Osteocyte (in vitro differentiated cells): ENCODE measurements around the gene PDIK1L. TPM values are rescaled to one million over a fixed set of nuclear protein-coding genes. Genes with fewer than 3 reads are reported as not detected.

Experiments used
- DNase-seq: peaks from one replicate; pipeline ENCODE4 v3.0.0; 2021; ENCODE audit warnings: mixed read lengths; ENCODE audit not compliant: unreplicated experiment; ENCODE audit errors: extremely low spot score
- H3K27ac Mint-ChIP-seq: one replicate; pipeline ENCODE4 v1.8.0; 2021; ENCODE audit warnings: mild to moderate bottlenecking, mixed read lengths; ENCODE audit not compliant: unreplicated experiment
- H3K27me3 Mint-ChIP-seq: one replicate; pipeline ENCODE4 v1.8.0; 2021; ENCODE audit warnings: mixed read lengths; ENCODE audit not compliant: unreplicated experiment
- H3K36me3 Mint-ChIP-seq: one replicate; pipeline ENCODE4 v1.8.0; 2021; ENCODE audit warnings: mixed read lengths; ENCODE audit not compliant: unreplicated experiment
- H3K4me1 Mint-ChIP-seq: one replicate; pipeline ENCODE4 v1.8.0; 2021; ENCODE audit warnings: mixed read lengths; ENCODE audit not compliant: unreplicated experiment
- H3K4me3 Mint-ChIP-seq: one replicate; pipeline ENCODE4 v1.8.0; 2021; ENCODE audit warnings: mild to moderate bottlenecking, moderate library complexity, mixed read lengths; ENCODE audit not compliant: unreplicated experiment
- H3K9me3 Mint-ChIP-seq: one replicate; pipeline ENCODE4 v1.8.0; 2021; ENCODE audit warnings: mixed read lengths; ENCODE audit not compliant: unreplicated experiment
- total RNA-seq: library from RNA; stranded (reverse); gene quantifications from 2 replicates; pipeline ENCODE4 v1.2.1, GENCODE V29; 2021
- TF ChIP-seq, protein P1 (sequence below): fragments of 200-600 bp; sonication (generic); IDR thresholded peaks from 2 replicates; pipeline ENCODE4 v1.5.0; 2021; ENCODE audit warnings: antibody characterized with exemption, mild to moderate bottlenecking, moderate library complexity

The PDIK1L gene
- total RNA-seq, 1 donor from 2014 or later = 7.8 TPM

DNA sequence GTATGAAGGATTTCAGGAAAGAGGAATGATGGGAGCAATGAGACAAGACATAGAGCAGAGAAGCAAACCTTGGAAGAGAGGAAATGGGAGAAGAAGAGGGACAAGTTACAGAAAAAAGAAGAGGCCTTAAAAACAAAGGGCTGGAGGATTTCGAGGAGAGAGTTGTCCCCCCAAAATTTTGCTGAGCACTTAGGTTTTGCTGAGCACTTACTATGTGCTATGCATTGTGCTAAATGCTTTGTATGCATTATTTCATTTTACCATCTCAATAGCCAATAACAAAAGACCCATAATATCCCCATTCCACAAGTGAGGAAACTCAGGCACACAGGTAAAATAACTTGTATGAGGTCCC is 41.7 kb upstream of the PDIK1L start:
- Mint-ChIP-seq H3K36me3 (no peaks in the 10 kb centered on the region), H3K27me3 (peaks cover 32% of the 10 kb centered on the region), H3K4me3 (no peak overlapping the region)

DNA sequence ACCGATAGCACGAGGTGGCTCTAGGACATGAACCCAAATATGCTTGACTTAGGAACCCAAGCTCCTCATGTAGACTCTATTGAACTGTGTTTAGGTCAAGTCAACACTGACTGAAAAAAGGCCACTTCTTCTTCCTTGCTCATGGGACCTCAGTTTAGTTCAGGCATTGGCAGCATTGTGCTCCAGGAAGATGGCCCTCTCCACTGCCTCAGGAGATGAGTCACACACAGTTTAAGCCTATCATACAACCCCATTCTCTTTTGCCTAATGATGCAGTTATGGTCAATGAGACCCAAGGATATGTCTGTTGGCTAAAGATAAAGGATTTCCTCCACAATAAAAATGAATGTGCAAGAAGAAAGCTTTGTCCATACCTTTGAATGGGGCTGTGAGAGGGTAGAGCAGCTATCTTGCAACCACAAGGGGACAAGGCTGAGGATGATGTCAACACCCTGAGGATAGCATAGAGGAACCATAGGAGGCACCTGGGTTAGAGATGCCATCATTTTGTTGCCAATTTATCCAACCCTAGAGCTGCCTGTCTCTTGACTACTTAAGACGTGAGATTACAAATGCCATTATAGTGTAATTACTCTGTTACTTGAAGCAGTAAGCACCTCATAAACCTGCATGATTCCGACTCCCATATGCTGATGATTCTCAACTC is 41.2 kb upstream of the PDIK1L start:
- no peak overlapping the region for H3K27ac Mint-ChIP-seq
- TF ChIP-seq, protein P1, sequence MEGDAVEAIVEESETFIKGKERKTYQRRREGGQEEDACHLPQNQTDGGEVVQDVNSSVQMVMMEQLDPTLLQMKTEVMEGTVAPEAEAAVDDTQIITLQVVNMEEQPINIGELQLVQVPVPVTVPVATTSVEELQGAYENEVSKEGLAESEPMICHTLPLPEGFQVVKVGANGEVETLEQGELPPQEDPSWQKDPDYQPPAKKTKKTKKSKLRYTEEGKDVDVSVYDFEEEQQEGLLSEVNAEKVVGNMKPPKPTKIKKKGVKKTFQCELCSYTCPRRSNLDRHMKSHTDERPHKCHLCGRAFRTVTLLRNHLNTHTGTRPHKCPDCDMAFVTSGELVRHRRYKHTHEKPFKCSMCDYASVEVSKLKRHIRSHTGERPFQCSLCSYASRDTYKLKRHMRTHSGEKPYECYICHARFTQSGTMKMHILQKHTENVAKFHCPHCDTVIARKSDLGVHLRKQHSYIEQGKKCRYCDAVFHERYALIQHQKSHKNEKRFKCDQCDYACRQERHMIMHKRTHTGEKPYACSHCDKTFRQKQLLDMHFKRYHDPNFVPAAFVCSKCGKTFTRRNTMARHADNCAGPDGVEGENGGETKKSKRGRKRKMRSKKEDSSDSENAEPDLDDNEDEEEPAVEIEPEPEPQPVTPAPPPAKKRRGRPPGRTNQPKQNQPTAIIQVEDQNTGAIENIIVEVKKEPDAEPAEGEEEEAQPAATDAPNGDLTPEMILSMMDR = no peak
- no peak for DNase-seq
- H3K4me3 Mint-ChIP-seq = no peak overlapping the region
- H3K36me3 Mint-ChIP-seq = no peaks in the 10 kb centered on the region
- no peaks in the 10 kb centered on the region for H3K4me1 Mint-ChIP-seq
- H3K9me3 Mint-ChIP-seq = no peaks in the 10 kb centered on the region
- H3K27me3 Mint-ChIP-seq = peaks cover 32% of the 10 kb centered on the region

More for the DNA sequence above, 41.7 kb upstream of the PDIK1L start:
- Mint-ChIP-seq H3K9me3 (no peaks in the 10 kb centered on the region), H3K4me1 (no peaks in the 10 kb centered on the region), H3K27ac (no peak overlapping the region)
- no peak for DNase-seq
- TF ChIP-seq, protein P1 = no peak

DNA sequence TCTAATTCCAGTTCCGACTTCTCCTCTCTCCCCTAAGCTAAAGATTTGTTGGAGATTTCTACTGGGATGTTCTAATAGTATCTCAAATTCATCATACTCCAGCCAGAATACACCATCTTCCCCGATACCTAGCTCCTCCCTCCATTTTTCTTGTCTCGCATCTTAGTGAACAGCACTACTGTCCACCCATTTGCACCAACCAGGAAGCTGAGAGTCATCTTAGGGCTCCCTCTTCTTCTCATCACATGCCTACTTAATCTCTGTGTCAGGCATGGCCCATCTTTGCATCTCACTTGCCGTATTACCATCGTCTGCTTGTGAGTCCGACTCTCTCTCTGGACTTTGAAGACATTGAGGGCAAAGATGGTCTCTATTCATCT is 40.7 kb upstream of the PDIK1L start:
- peaks cover 32% of the 10 kb centered on the region for H3K27me3 Mint-ChIP-seq
- DNase-seq = no peak
- TF ChIP-seq, protein P1 = no peak
- no peaks in the 10 kb centered on the region for H3K4me1 Mint-ChIP-seq
- H3K36me3 Mint-ChIP-seq = no peaks in the 10 kb centered on the region
- no peak overlapping the region for H3K4me3 Mint-ChIP-seq
- no peaks in the 10 kb centered on the region for H3K9me3 Mint-ChIP-seq
- H3K27ac Mint-ChIP-seq = no peak overlapping the region

DNA sequence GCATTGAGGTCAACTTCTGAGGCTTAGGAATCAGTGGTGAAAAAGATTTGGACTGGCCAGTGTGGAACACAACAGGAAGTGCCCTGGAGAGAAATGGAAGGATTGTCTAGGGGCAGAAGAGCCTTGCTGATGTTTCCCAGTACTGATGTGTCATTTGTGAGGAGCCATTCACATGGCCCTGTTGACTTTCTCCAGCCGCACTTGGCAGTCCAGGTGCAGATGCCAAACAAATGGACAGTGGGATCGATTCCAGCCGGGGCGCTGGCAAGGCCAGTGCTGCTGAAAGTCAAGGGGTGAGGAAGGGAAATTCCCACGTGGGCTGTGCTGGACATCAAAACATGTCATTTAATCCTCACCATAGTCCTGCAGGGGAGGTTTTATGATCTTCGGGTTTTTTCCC is 39.3 kb upstream of the PDIK1L start:
- Mint-ChIP-seq H3K9me3 (no peaks in the 10 kb centered on the region), H3K4me1 (no peaks in the 10 kb centered on the region), H3K27ac (no peak overlapping the region), H3K4me3 (no peak overlapping the region), H3K36me3 (no peaks in the 10 kb centered on the region), H3K27me3 (peaks cover 34% of the 10 kb centered on the region)
- TF ChIP-seq, protein P1 = no peak
- no peak for DNase-seq

DNA sequence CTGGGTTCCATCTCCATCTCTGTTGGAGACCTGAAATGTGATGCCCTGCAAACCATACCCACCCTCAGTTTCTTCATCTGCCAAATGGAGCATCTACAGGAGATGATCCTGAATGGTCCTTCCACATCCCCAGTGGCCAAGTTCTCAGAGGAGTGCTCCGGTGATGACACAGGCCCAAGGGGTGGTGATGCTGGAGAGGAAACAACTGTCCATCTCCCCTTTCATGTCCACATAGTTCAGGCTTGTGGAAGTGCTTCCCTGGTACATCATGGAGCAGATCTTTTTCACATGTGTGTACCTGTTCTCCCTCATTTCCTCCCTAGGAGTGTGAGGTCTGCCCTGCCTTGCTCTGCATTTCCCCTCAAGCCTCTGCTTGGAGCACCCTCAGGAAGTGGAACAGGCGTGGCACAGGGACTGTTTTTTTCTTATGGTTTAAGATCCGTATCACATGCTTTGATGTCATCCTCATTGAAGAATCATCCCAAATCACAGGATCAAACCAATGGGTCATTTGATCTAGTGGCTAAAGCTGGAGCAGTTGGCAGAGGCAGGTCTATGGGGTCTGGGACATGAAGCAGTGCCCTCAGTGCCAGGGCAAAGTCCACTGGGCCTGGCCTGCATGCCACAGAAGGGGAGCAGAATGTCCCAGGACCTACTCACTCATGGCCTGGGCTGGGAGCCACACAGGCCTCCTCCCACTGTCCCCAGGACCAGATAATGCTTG is 36.0 kb upstream of the PDIK1L start:
- Mint-ChIP-seq H3K9me3 (no peaks in the 10 kb centered on the region), H3K4me3 (no peak overlapping the region), H3K27me3 (peaks cover 31% of the 10 kb centered on the region), H3K36me3 (no peaks in the 10 kb centered on the region), H3K4me1 (no peaks in the 10 kb centered on the region), H3K27ac (no peak overlapping the region)
- no peak for DNase-seq
- TF ChIP-seq, protein P1 = no peak
